Measurements from ENCODE around the gene SERPINA10.
"Not testable (repeated sequence)": the region's sequence is repeated elsewhere in the genome, so short reads cannot be mapped to it uniquely, and the experiment has no call there.

SERPINA10 gene

GRCh38 chr14:94313991-94314655, 21.1 kb upstream of the SERPINA10 start:
- no peak for DNase-seq

GRCh38 chr14:94312481-94313246, 19.6 kb upstream of the SERPINA10 start:
- DNase-seq = no peak

GRCh38 chr14:94310248-94310647, 17.2 kb upstream of the SERPINA10 start:
- no peak for DNase-seq

- DNase-seq = no peak
Observed at GRCh38 chr14:94309721-94310120, 16.7 kb upstream of the SERPINA10 start.

- DNase-seq = no peak
Observed at GRCh38 chr14:94307410-94307992, 14.4 kb upstream of the SERPINA10 start.

GRCh38 chr14:94306047-94306978, 13.2 kb upstream of the SERPINA10 start:
- DNase-seq = no peak

GRCh38 chr14:94305620-94306019, 12.6 kb upstream of the SERPINA10 start:
- DNase-seq = no peak

GRCh38 chr14:94304243-94304642, 11.2 kb upstream of the SERPINA10 start:
- DNase-seq = no peak

GRCh38 chr14:94303111-94303510, 10.0 kb upstream of the SERPINA10 start:
- DNase-seq = no peak

GRCh38 chr14:94298130-94298529, 5.1 kb upstream of the SERPINA10 start:
- DNase-seq = no peak

- DNase-seq = not testable (repeated sequence)
Observed at GRCh38 chr14:94296181-94296545, 3.1 kb upstream of the SERPINA10 start.

GRCh38 chr14:94295360-94296180, 2.5 kb upstream of the SERPINA10 start:
- no peak for DNase-seq

GRCh38 chr14:94293578-94293924, 483 bp upstream of the SERPINA10 start:
- no peak for DNase-seq

- no peak for DNase-seq
Observed at GRCh38 chr14:94292526-94292871, 569 bp downstream of the SERPINA10 start.

- DNase-seq = no peak
Observed at GRCh38 chr14:94291906-94292525, 1.1 kb downstream of the SERPINA10 start.

GRCh38 chr14:94291159-94291905, 1.7 kb downstream of the SERPINA10 start:
- no peak for DNase-seq

GRCh38 chr14:94290197-94290596, 2.9 kb downstream of the SERPINA10 start:
- no peak for DNase-seq

- DNase-seq = no peak
Observed at GRCh38 chr14:94288610-94289465, 4.2 kb downstream of the SERPINA10 start.

- no peak for DNase-seq
Observed at GRCh38 chr14:94285158-94285557, 7.9 kb downstream of the SERPINA10 start.

- no peak for DNase-seq
Observed at GRCh38 chr14:94284221-94284620, 8.8 kb downstream of the SERPINA10 start.
